ENCODE measurements around the gene RBBP5. TPM values are rescaled to one million over a fixed set of nuclear protein-coding genes. Genes with fewer than 3 reads are reported as not detected.
"Not testable (repeated sequence)": the region's sequence is repeated elsewhere in the genome, so short reads cannot be mapped to it uniquely, and the experiment has no call there.

RBBP5 gene
- total RNA-seq, 1 experiment from 2014 or later, result 17.3 TPM

GRCh38 chr1:205158048-205158616, 36.4 kb upstream of the RBBP5 start:
- no peaks in the 10 kb centered on the region for H3K4me1 Mint-ChIP-seq
- H3K27me3 Mint-ChIP-seq (ENCODE audit: low read depth), result no peaks in the 10 kb centered on the region
- Histone ChIP-seq H3K18ac (ENCODE audit: insufficient read length, low read depth, low read length) (no peak overlapping the region), H4K8ac (replicated peaks; ENCODE audit: insufficient read length, low read depth, low read length) (no peak overlapping the region), H2BK120ac (ENCODE audit: low read depth, low read length, poor library complexity, severe bottlenecking) (no peak overlapping the region), H3K56ac (ENCODE audit: insufficient read length, low read depth, low read length) (no peak overlapping the region), H3K4ac (ENCODE audit: low read depth, low read length) (no peak overlapping the region), H2AFZ (ENCODE audit: low read length) (no peak overlapping the region), H2AK5ac (ENCODE audit: insufficient read length, low read length) (no peak overlapping the region), H2BK20ac (ENCODE audit: low read depth, low read length, poor library complexity, severe bottlenecking) (no peak overlapping the region), H3K9me3 (ENCODE audit: control insufficient read depth, low read depth, low read length) (peaks cover 9% of the 10 kb centered on the region), H2BK12ac (ENCODE audit: insufficient read length, low read depth, low read length) (no peak overlapping the region), H3K23ac (ENCODE audit: insufficient read length, low read depth, low read length) (no peak overlapping the region), H2BK5ac (ENCODE audit: insufficient read length, low read length) (no peak overlapping the region), H3K14ac (ENCODE audit: insufficient read depth, low read length) (no peak overlapping the region), H3K23me2 (ENCODE audit: insufficient read length, low read depth, low read length, poor library complexity, severe bottlenecking) (no peaks in the 10 kb centered on the region), H3K79me2 (ENCODE audit: insufficient read depth, low read length) (no peaks in the 10 kb centered on the region), H2BK15ac (ENCODE audit: low read depth, low read length) (no peak overlapping the region), H3K27ac (ENCODE audit: insufficient read length, low read depth, low read length) (no peak overlapping the region), H3K4me1 (ENCODE audit: insufficient read depth, low read length) (no peaks in the 10 kb centered on the region), H3K9ac (ENCODE audit: extremely low read depth, insufficient read length, low read length) (no peak overlapping the region), H3T11ph (ENCODE audit: low read length) (no peak overlapping the region), H3K79me1 (ENCODE audit: insufficient read depth, low read depth, low read length, poor library complexity, severe bottlenecking) (no peaks in the 10 kb centered on the region), H4K91ac (ENCODE audit: insufficient read length, low read depth, low read length) (no peak overlapping the region), H4K5ac (ENCODE audit: insufficient read length, low read depth, low read length) (no peak overlapping the region), H4K20me1 (ENCODE audit: control insufficient read depth, insufficient read depth, insufficient read length) (no peaks in the 10 kb centered on the region), H3K27me3 (ENCODE audit: insufficient read depth, low read length) (no peaks in the 10 kb centered on the region), H3K4me2 (ENCODE audit: insufficient read depth, insufficient read length, low read length) (no peak overlapping the region)
- TF ChIP-seq CTCF (conservative IDR thresholded peaks at IDR 0.05), result no peak
- H3K4me3 Mint-ChIP-seq, result no peak overlapping the region
- peaks cover 73 to 93% (median 93%) of the 10 kb centered on the region in 3 experiments for H3K36me3 Mint-ChIP-seq (ENCODE audit: insufficient read depth in 1 of 3, low read depth in 3 of 3)
- H3K9me3 Mint-ChIP-seq, result peaks cover 32 to 33% of the 10 kb centered on the region in 2 experiments
- DNase-seq, result no peak
- WGBS (ENCODE audit: extremely low coverage, insufficient read length, low lambda C conversion rate), result no CpG with 5 or more reads among the region's 2 CpGs
- H3K27ac Mint-ChIP-seq, result no peak overlapping the region

GRCh38 chr1:205155665-205156377, 34.0 kb upstream of the RBBP5 start:
- DNase-seq; H2BK12ac ChIP-seq (ENCODE audit: insufficient read length, low read depth, low read length); H4K91ac ChIP-seq (ENCODE audit: insufficient read length, low read depth, low read length); H3K4me1 Mint-ChIP-seq; H3K27ac ChIP-seq (ENCODE audit: insufficient read length, low read depth, low read length); H2BK15ac ChIP-seq (ENCODE audit: low read depth, low read length); H3K18ac ChIP-seq (ENCODE audit: insufficient read length, low read depth, low read length); H3K23me2 ChIP-seq (ENCODE audit: insufficient read length, low read depth, low read length, poor library complexity, severe bottlenecking); H3T11ph ChIP-seq (ENCODE audit: low read length); H2AFZ ChIP-seq (ENCODE audit: low read length); H3K27ac Mint-ChIP-seq; H3K56ac ChIP-seq (ENCODE audit: insufficient read length, low read depth, low read length); H3K27me3 ChIP-seq (ENCODE audit: insufficient read depth, low read length); H4K8ac ChIP-seq (replicated peaks; ENCODE audit: insufficient read length, low read depth, low read length); H3K79me1 ChIP-seq (ENCODE audit: insufficient read depth, low read depth, low read length, poor library complexity, severe bottlenecking); H2BK120ac ChIP-seq (ENCODE audit: low read depth, low read length, poor library complexity, severe bottlenecking); H3K23ac ChIP-seq (ENCODE audit: insufficient read length, low read depth, low read length); H3K4me1 ChIP-seq (ENCODE audit: insufficient read depth, low read length); H3K9me3 ChIP-seq (ENCODE audit: control insufficient read depth, low read depth, low read length); H3K9ac ChIP-seq (ENCODE audit: extremely low read depth, insufficient read length, low read length); H3K4ac ChIP-seq (ENCODE audit: low read depth, low read length); H3K79me2 ChIP-seq (ENCODE audit: insufficient read depth, low read length); H3K14ac ChIP-seq (ENCODE audit: insufficient read depth, low read length); H2BK20ac ChIP-seq (ENCODE audit: low read depth, low read length, poor library complexity, severe bottlenecking); H3K4me3 Mint-ChIP-seq; H2AK5ac ChIP-seq (ENCODE audit: insufficient read length, low read length); H4K5ac ChIP-seq (ENCODE audit: insufficient read length, low read depth, low read length); H2BK5ac ChIP-seq (ENCODE audit: insufficient read length, low read length); H3K27me3 Mint-ChIP-seq (ENCODE audit: low read depth); H4K20me1 ChIP-seq (ENCODE audit: control insufficient read depth, insufficient read depth, insufficient read length); H3K4me2 ChIP-seq (ENCODE audit: insufficient read depth, insufficient read length, low read length): not testable (repeated sequence)
- H3K36me3 Mint-ChIP-seq (ENCODE audit: insufficient read depth in 1 of 3, low read depth in 3 of 3), result peaks cover 65 to 78% (median 75%) of the 10 kb centered on the region in 3 experiments
- H3K9me3 Mint-ChIP-seq, result peaks cover 32 to 33% of the 10 kb centered on the region in 2 experiments
- no CpG with 5 or more reads among the region's 3 CpGs for WGBS (ENCODE audit: extremely low coverage, insufficient read length, low lambda C conversion rate)
